GM23338 (cell line): Measurements from ENCODE around the gene ENOX2. TPM values are rescaled to one million over a fixed set of nuclear protein-coding genes. Genes with fewer than 3 reads are reported as not detected.

Experiments
- ATAC-seq: fragments of 200-7000 bp; cut with Tn5 transposase; 3 replicates; pipeline ENCODE4 v1.9.1; 2020
- DNase-seq: peaks from one replicate; pipeline ENCODE4 v3.0.0-alpha.2; 2015; ENCODE audit warnings: low spot score
- H2AFZ ChIP-seq: fragments of 200-600 bp; sonication (generic); 2 replicates; pipeline ENCODE4 v1.8.0; 2016; ENCODE audit warnings: antibody characterized with exemption, mild to moderate bottlenecking, moderate library complexity
- H3F3A ChIP-seq: fragments of 200-600 bp; sonication (generic); replicated peaks from 2 replicates; pipeline ENCODE4 v1.8.0; 2017; ENCODE audit warnings: antibody characterized with exemption, mixed run types, low read depth
- H3K27ac ChIP-seq: fragments of 200-600 bp; sonication (generic); 2 replicates; pipeline ENCODE4 v1.6.1; 2016; ENCODE audit warnings: low read depth
- H3K27me3 ChIP-seq: fragments of 200-600 bp; sonication (generic); 2 replicates; pipeline ENCODE4 v1.8.0; 2016; ENCODE audit warnings: mild to moderate bottlenecking, mixed run types, moderate library complexity; ENCODE audit not compliant: insufficient read depth
- H3K36me3 ChIP-seq: fragments of 200-600 bp; sonication (generic); 2 replicates; pipeline ENCODE4 v1.8.0; 2016; ENCODE audit warnings: mild to moderate bottlenecking; ENCODE audit not compliant: insufficient read depth
- H3K4me1 ChIP-seq: fragments of 200-600 bp; sonication (generic); 2 replicates; pipeline ENCODE4 v1.8.0; 2016; ENCODE audit warnings: mild to moderate bottlenecking, moderate library complexity; ENCODE audit not compliant: insufficient read depth
- H3K4me2 ChIP-seq: fragments of 200-600 bp; sonication (generic); 2 replicates; pipeline ENCODE4 v1.7.1; 2017; ENCODE audit warnings: mixed run types
- H3K4me3 ChIP-seq: fragments of 200-600 bp; sonication (generic); 2 replicates; pipeline ENCODE4 v1.6.1; 2016; ENCODE audit warnings: mixed run types
- H3K79me2 ChIP-seq: fragments of 200-600 bp; sonication (generic); replicated peaks from 2 replicates; pipeline ENCODE4 v1.8.0; 2017; ENCODE audit warnings: mild to moderate bottlenecking; ENCODE audit not compliant: insufficient read depth
- H3K9me2 ChIP-seq: fragments of 200-600 bp; sonication (generic); 2 replicates; pipeline ENCODE4 v1.8.0; 2017; ENCODE audit not compliant: insufficient read depth
- H4K20me1 ChIP-seq: fragments of 200-600 bp; sonication (generic); replicated peaks from 2 replicates; pipeline ENCODE4 v1.8.0; 2017; ENCODE audit warnings: mild to moderate bottlenecking; ENCODE audit not compliant: insufficient read depth
- H3K27ac Mint-ChIP-seq: 2 replicates; pipeline ENCODE4 v1.8.0; 2020; ENCODE audit warnings: inconsistent platforms, mild to moderate bottlenecking, moderate library complexity, mixed read lengths
- H3K27me3 Mint-ChIP-seq: 3 replicates; pipeline ENCODE4 v1.8.0; 2022; ENCODE audit warnings: low read depth, mild to moderate bottlenecking, moderate library complexity, mixed read lengths, inconsistent platforms; ENCODE audit not compliant: insufficient read depth, poor library complexity
- H3K36me3 Mint-ChIP-seq: 3 replicates; pipeline ENCODE4 v1.8.0; 2021; ENCODE audit warnings: low read depth, mild to moderate bottlenecking, inconsistent platforms, moderate library complexity, mixed read lengths
- H3K4me1 Mint-ChIP-seq: 3 replicates; pipeline ENCODE4 v1.8.0; 2020; ENCODE audit warnings: mild to moderate bottlenecking, inconsistent platforms, mixed read lengths
- H3K4me3 Mint-ChIP-seq: 3 replicates; pipeline ENCODE4 v1.8.0; 2021; ENCODE audit warnings: moderate library complexity, mild to moderate bottlenecking, inconsistent platforms, mixed read lengths
- H3K9me3 Mint-ChIP-seq: 3 replicates; pipeline ENCODE4 v1.8.0; 2020; ENCODE audit warnings: moderate library complexity, mild to moderate bottlenecking, inconsistent platforms, mixed read lengths
- CREB1 ChIP-seq: fragments of 250-450 bp; sonication (Bioruptor Pico); IDR thresholded peaks from 2 replicates; pipeline ENCODE4 v1.5.0; 2020; ENCODE audit warnings: low read depth, mild to moderate bottlenecking, moderate library complexity
- CTCF ChIP-seq, 2 experiments: fragments of 200-600 bp in 1 of 2; sonication (generic) in 1 of 2; conservative IDR thresholded peaks; 2 replicates each; pipeline versions ENCODE4 v1.5.1 to v1.6.1; 2016 to 2017; ENCODE audit warnings: antibody characterized with exemption in 2 of 2, low read depth in 2 of 2, mild to moderate bottlenecking in 2 of 2, moderate library complexity in 1 of 2
- EZH2 ChIP-seq: fragments of 200-600 bp; sonication (generic); IDR thresholded peaks from one replicate; pipeline ENCODE4 v1.8.0; 2017; ENCODE audit warnings: antibody characterized with exemption, mild to moderate bottlenecking, low read depth; ENCODE audit not compliant: unreplicated experiment
- POLR2AphosphoS5 ChIP-seq: IDR thresholded peaks from 2 replicates; pipeline ENCODE4 v1.6.1; 2016; ENCODE audit warnings: antibody characterized with exemption, low read depth
- REST ChIP-seq: IDR thresholded peaks from one replicate; pipeline ENCODE4 v1.6.1; 2018; ENCODE audit warnings: antibody characterized with exemption; ENCODE audit not compliant: unreplicated experiment
- STAT1 ChIP-seq: IDR thresholded peaks from one replicate; pipeline ENCODE4 v1.6.1; 2016; ENCODE audit warnings: antibody characterized with exemption; ENCODE audit not compliant: unreplicated experiment
- ZNF114 ChIP-seq: fragments of 250-450 bp; sonication (Bioruptor Pico); IDR thresholded peaks from 2 replicates; pipeline ENCODE4 v1.5.0; 2020; ENCODE audit warnings: mild to moderate bottlenecking, moderate library complexity
- ZNF331 ChIP-seq: fragments of 250-450 bp; sonication (Bioruptor Pico); IDR thresholded peaks from 2 replicates; pipeline ENCODE4 v1.5.0; 2020; ENCODE audit warnings: low read depth, mild to moderate bottlenecking, moderate library complexity
- ZNF462 ChIP-seq: fragments of 250-450 bp; sonication (Bioruptor Pico); IDR thresholded peaks from 2 replicates; pipeline ENCODE4 v1.5.0; 2020; ENCODE audit warnings: mild to moderate bottlenecking, moderate library complexity
- polyA plus RNA-seq: library from polyadenylated mRNA; unstranded; fragments of >200 nt; fragmentation: Nextera tagmentation; extraction: Ambion mirVana; gene quantifications from 2 replicates; pipeline ENCODE4 v1.2.1, GENCODE V29; 2016
- total RNA-seq: library from RNA; depleted of rRNA; stranded (reverse); fragments of >200 nt; shearing (Covaris generic); gene quantifications from 2 replicates; pipeline ENCODE4 v1.2.3, GENCODE V29; 2014

ENOX2 gene
- total and polyA plus RNA-seq, 2 experiments from 2014 or later: 9.6 to 11.2 TPM

DNA sequence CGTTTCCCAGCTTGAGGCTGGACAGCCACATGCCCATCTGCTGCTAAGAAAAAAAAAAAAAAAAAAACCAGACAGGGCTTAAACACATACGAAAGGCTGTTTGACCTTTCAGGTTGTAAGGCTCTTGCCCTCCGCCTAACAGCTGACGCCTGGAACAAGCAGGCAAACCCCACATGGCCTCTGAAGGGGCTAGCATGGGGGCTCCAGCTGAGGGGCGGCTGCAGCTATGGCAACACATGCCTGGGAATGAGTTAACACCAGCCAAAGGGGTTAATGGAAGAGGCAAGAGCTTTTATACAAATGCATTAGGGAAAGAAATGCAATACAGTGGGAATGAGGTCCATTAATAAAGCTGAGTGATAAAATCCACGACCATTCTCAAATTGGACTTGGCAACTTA, 183.6 kb downstream of the ENOX2 start:
- Histone ChIP-seq H3K27me3 (no peaks in the 10 kb centered on the region), H2AFZ (no peak overlapping the region), H3F3A (no peaks in the 10 kb centered on the region), H3K36me3 (no peaks in the 10 kb centered on the region), H3K4me3 (no peak overlapping the region), H3K27ac (no peak overlapping the region), H4K20me1 (no peaks in the 10 kb centered on the region), H3K79me2 (no peaks in the 10 kb centered on the region), H3K4me1 (peaks cover 23% of the 10 kb centered on the region), H3K9me2 (no peaks in the 10 kb centered on the region), H3K4me2 (no peak overlapping the region)
- Mint-ChIP-seq H3K27ac (no peak overlapping the region), H3K4me1 (peaks cover 31% of the 10 kb centered on the region), H3K9me3 (no peaks in the 10 kb centered on the region), H3K4me3 (no peak overlapping the region), H3K27me3 (no peaks in the 10 kb centered on the region), H3K36me3 (no peaks in the 10 kb centered on the region)
- TF ChIP-seq REST: no peak
- no peak for TF ChIP-seq CTCF (conservative IDR thresholded peaks at IDR 0.05; ENCODE audit: low read depth in 2 of 2)
- no peak for TF ChIP-seq ZNF114 (CRISPR knock-in tag)
- no peak for TF ChIP-seq POLR2AphosphoS5
- no peak for TF ChIP-seq ZNF462 (CRISPR knock-in tag)
- TF ChIP-seq EZH2: no peak
- no peak for TF ChIP-seq STAT1
- no peak for TF ChIP-seq ZNF331 (CRISPR knock-in tag)
- no peak for TF ChIP-seq CREB1
- DNase-seq: no peak
- ATAC-seq: no peak
